Keratinocyte (primary cell): ENCODE measurements around the gene PRR4.

ENCODE experiments used
- EZH2 ChIP-seq: IDR thresholded peaks from one replicate; pipeline ENCODE4 v1.6.1; 2012; ENCODE audit warnings: inconsistent platforms, mild to moderate bottlenecking, low read length, moderate library complexity
- TF ChIP-seq, protein P1 (sequence below), 3 experiments: IDR thresholded peaks in 1 of 3; conservative IDR thresholded peaks in 1 of 3; optimal IDR thresholded peaks in 1 of 3; 2 replicates in 2 of 3; 3 replicates in 1 of 3; pipeline versions ENCODE3 to v1.5.1; 2011; ENCODE audit warnings: low read length in 3 of 3, mild to moderate bottlenecking in 3 of 3, moderate library complexity in 2 of 3, control low read depth in 1 of 3, inconsistent platforms in 1 of 3; ENCODE audit not compliant: insufficient read depth in 2 of 3; ENCODE audit errors: extremely low read depth in 1 of 3

DNA sequence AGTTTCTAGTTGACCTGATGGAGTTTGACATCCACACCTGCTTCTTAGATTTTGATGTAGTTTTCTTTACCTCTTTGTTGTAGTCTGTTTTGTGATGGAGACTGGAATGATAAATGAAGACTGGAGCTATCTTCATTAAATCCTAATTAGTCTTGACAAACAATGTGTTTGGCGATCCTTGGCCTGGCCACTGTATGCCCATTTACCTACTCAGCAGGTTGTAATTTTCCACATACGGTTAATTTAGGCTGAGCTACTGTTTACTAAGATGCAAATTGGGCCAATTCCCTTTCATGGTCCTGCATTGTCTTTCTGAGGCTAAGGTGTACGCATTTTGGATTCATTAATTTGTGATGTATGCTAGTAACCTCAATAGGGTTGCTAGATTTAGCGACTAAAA lies 46.7 kb downstream of the PRR4 start, which contains the start of gene TAS2R7:
- no peak for TF ChIP-seq EZH2
- TF ChIP-seq, protein P1, sequence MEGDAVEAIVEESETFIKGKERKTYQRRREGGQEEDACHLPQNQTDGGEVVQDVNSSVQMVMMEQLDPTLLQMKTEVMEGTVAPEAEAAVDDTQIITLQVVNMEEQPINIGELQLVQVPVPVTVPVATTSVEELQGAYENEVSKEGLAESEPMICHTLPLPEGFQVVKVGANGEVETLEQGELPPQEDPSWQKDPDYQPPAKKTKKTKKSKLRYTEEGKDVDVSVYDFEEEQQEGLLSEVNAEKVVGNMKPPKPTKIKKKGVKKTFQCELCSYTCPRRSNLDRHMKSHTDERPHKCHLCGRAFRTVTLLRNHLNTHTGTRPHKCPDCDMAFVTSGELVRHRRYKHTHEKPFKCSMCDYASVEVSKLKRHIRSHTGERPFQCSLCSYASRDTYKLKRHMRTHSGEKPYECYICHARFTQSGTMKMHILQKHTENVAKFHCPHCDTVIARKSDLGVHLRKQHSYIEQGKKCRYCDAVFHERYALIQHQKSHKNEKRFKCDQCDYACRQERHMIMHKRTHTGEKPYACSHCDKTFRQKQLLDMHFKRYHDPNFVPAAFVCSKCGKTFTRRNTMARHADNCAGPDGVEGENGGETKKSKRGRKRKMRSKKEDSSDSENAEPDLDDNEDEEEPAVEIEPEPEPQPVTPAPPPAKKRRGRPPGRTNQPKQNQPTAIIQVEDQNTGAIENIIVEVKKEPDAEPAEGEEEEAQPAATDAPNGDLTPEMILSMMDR (optimal IDR thresholded peaks at IDR 0.05 in 1 of 3, IDR thresholded peaks at IDR 0.05 in 1 of 3, conservative IDR thresholded peaks at IDR 0.05 in 1 of 3; ENCODE audit: extremely low read depth in 1 of 3, insufficient read depth in 2 of 3, low read length in 3 of 3), result no peak
